Epidermal melanocyte (primary cell): ENCODE results near the gene ICAM5.
"Not testable (repeated sequence)": the region's sequence is repeated elsewhere in the genome, so short reads cannot be mapped to it uniquely, and the experiment has no call there.

Source experiments
- DNase-seq: peaks from one replicate; pipeline ENCODE4 v3.0.0; 2011; ENCODE audit warnings: low spot score; ENCODE audit not compliant: insufficient read length

The ICAM5 gene

GRCh38 chr19:10320602-10321416 is 31.1 kb downstream of the ICAM5 start:
- DNase-seq: no peak

GRCh38 chr19:10321417-10321797 is 31.7 kb downstream of the ICAM5 start:
- DNase-seq: no peak

GRCh38 chr19:10321874-10322835 is 32.4 kb downstream of the ICAM5 start:
- no peak for DNase-seq

GRCh38 chr19:10325732-10326131 is 36.0 kb downstream of the ICAM5 start:
- DNase-seq: no peak

- no peak for DNase-seq
These were observed 38.0 kb downstream of the ICAM5 start for GRCh38 chr19:10327793-10328192.

GRCh38 chr19:10328558-10329429 is 39.0 kb downstream of the ICAM5 start:
- no peak for DNase-seq

- no peak for DNase-seq
These were observed 39.8 kb downstream of the ICAM5 start for GRCh38 chr19:10329555-10329954.

- DNase-seq: no peak
These were observed 42.6 kb downstream of the ICAM5 start for GRCh38 chr19:10332158-10332964.

GRCh38 chr19:10332965-10333757 is 43.4 kb downstream of the ICAM5 start, which contains the start of gene RAVER1:
Gene RAVER1, minus strand, starts transcription at chr19:10333529. Its CDS starts 22 bp downstream, at chr19:10333507.
- peak; percentile 94 for DNase-seq

- no peak for DNase-seq
These were observed 44.2 kb downstream of the ICAM5 start for GRCh38 chr19:10333758-10334587.

- peak; percentile 83 for DNase-seq
These were observed 45.0 kb downstream of the ICAM5 start for GRCh38 chr19:10334588-10335351.

- DNase-seq: no peak
These were observed 45.7 kb downstream of the ICAM5 start for GRCh38 chr19:10335352-10335985.

- not testable (repeated sequence) for DNase-seq
These were observed 47.0 kb downstream of the ICAM5 start for GRCh38 chr19:10336725-10337124.

- no peak for DNase-seq
These were observed 49.2 kb downstream of the ICAM5 start for GRCh38 chr19:10338940-10339339.

- no peak for DNase-seq
These were observed 49.7 kb downstream of the ICAM5 start, which contains the start of gene ICAM3 for GRCh38 chr19:10339380-10339960. Gene ICAM3, minus strand, starts transcription at chr19:10339624. Its CDS starts 10 bp downstream, at chr19:10339614.

GRCh38 chr19:10339977-10340376 is 50.2 kb downstream of the ICAM5 start:
- no peak for DNase-seq

- DNase-seq: no peak
These were observed 53.7 kb downstream of the ICAM5 start for GRCh38 chr19:10343495-10343894.
